Testis (tissue), 2 donors: Measurements from ENCODE around the gene PPP1R2.

Experiments
- CTCF ChIP-seq, 3 experiments: fragments of 450-650 bp in 2 of 3; fragments of 200-600 bp in 1 of 3; sonication (generic) in 1 of 3; IDR thresholded peaks; one replicate each; pipeline ENCODE4 v1.5.1; 2016 to 2019; ENCODE audit warnings: antibody characterized with exemption in 3 of 3, mild to moderate bottlenecking in 2 of 3, moderate library complexity in 1 of 3
- POLR2A ChIP-seq: fragments of 450-650 bp; IDR thresholded peaks from one replicate; pipeline ENCODE4 v1.6.1; 2017; ENCODE audit warnings: antibody characterized with exemption, mild to moderate bottlenecking, moderate library complexity

GRCh38 chr3:195517030-195517429, 26.1 kb downstream of the PPP1R2 start:
- TF ChIP-seq CTCF (IDR thresholded peaks at IDR 0.05) (no peak), POLR2A (no peak)
